Adrenal gland (tissue), 5 donors: ENCODE data around the gene NAA40.
A peak's percentile ranks its signal among the peaks of the same experiment; 100 is the strongest.

Experiments used
- POLR2A ChIP-seq, 2 donors: fragments of 450-650 bp; IDR thresholded peaks; one replicate each; pipeline ENCODE4 v1.6.1; 2017; ENCODE audit warnings: antibody characterized with exemption in 2 of 2, mild to moderate bottlenecking in 2 of 2, moderate library complexity in 1 of 2
- TF ChIP-seq, protein P1 (sequence below), 6 experiments: fragments of 450-650 bp in 4 of 6; fragments of 200-600 bp in 2 of 6; sonication (generic) in 1 of 6; IDR thresholded peaks; 1 replicate in 5 of 6; 2 replicates in 1 of 6; pipeline versions ENCODE4 v1.5.1 to v1.8.0; 2016 to 2021; ENCODE audit warnings: antibody characterized with exemption in 6 of 6, mild to moderate bottlenecking in 2 of 6, moderate library complexity in 1 of 6
- donor health status: DM: no; HTN: no; CAD: no.

DNA sequence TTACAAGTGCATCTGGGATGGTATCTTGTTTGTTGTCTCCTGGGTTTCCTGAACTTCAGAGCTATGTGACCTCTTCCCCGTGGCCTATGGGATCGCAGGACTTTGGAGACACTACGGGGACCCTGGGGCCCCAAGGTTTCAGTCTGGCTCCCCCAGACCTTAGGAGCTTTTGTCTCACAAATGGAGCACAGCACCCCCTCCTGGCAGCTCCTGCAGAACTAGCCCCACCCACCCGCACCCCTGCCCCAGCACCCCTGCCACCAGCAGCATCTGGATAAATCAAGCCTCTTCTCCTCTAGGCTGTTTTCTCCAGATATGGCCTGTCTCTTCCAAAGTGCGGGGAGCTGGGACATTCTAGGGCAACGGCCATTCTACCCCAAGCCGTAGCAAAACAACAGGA is 32.2 kb upstream of the NAA40 start:
- TF ChIP-seq, protein P1, sequence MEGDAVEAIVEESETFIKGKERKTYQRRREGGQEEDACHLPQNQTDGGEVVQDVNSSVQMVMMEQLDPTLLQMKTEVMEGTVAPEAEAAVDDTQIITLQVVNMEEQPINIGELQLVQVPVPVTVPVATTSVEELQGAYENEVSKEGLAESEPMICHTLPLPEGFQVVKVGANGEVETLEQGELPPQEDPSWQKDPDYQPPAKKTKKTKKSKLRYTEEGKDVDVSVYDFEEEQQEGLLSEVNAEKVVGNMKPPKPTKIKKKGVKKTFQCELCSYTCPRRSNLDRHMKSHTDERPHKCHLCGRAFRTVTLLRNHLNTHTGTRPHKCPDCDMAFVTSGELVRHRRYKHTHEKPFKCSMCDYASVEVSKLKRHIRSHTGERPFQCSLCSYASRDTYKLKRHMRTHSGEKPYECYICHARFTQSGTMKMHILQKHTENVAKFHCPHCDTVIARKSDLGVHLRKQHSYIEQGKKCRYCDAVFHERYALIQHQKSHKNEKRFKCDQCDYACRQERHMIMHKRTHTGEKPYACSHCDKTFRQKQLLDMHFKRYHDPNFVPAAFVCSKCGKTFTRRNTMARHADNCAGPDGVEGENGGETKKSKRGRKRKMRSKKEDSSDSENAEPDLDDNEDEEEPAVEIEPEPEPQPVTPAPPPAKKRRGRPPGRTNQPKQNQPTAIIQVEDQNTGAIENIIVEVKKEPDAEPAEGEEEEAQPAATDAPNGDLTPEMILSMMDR (IDR thresholded peaks at IDR 0.05): peak in 1 of 6 experiments; percentile 31
- no peak for TF ChIP-seq POLR2A (IDR thresholded peaks at IDR 0.05)
